Tibial nerve (tissue), 4 donors: Measurements from ENCODE around the gene IKZF4.

Experiments
- EP300 ChIP-seq, 2 donors: sonication (generic); formaldehyde crosslinking; IDR thresholded peaks; one replicate each; pipeline ENCODE4 v1.6.1; 2017; ENCODE audit warnings: antibody characterized with exemption in 2 of 2, mild to moderate bottlenecking in 1 of 2
- TF ChIP-seq, protein P1 (sequence below), 5 experiments: fragments of 200-600 bp in 3 of 5; fragments of 450-650 bp in 2 of 5; sonication (generic) in 3 of 5; IDR thresholded peaks; one replicate each; pipeline ENCODE4 v1.5.1; 2016 to 2019; ENCODE audit warnings: antibody characterized with exemption in 5 of 5, mild to moderate bottlenecking in 3 of 5, moderate library complexity in 2 of 5

DNA sequence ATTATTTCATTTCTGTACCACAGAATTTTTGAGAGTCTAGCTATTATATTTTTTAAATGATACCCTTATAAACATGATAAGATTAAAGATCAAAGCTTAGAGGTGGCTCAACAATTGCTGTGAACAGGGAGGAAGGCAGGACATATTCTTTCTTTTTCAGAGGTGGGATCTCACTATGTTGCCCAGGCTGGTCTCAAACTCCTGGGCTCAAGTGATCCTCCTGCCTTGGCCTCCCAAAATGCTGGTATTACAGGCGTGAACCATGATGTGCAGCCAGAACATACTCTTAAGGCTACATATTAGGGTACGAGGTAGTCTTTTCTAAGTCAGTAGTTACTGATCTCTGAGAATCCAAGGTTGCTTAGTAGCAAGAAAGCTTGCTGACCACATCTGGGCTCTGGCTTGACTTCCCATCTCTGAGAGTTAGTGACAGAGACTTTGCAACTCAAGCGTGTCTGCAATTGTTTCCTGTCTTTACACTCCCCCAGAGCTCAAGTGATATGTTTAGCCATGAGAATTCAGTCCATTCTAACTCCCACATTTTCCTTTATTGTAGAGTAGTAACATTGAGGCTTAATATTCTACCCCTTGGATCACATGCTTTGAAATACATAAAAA is 38.4 kb upstream of the IKZF4 start:
- TF ChIP-seq, protein P1, sequence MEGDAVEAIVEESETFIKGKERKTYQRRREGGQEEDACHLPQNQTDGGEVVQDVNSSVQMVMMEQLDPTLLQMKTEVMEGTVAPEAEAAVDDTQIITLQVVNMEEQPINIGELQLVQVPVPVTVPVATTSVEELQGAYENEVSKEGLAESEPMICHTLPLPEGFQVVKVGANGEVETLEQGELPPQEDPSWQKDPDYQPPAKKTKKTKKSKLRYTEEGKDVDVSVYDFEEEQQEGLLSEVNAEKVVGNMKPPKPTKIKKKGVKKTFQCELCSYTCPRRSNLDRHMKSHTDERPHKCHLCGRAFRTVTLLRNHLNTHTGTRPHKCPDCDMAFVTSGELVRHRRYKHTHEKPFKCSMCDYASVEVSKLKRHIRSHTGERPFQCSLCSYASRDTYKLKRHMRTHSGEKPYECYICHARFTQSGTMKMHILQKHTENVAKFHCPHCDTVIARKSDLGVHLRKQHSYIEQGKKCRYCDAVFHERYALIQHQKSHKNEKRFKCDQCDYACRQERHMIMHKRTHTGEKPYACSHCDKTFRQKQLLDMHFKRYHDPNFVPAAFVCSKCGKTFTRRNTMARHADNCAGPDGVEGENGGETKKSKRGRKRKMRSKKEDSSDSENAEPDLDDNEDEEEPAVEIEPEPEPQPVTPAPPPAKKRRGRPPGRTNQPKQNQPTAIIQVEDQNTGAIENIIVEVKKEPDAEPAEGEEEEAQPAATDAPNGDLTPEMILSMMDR (IDR thresholded peaks at IDR 0.05) = no peak
- TF ChIP-seq EP300 (IDR thresholded peaks at IDR 0.05) = no peak
